Stimulated activated CD8-positive, alpha-beta memory T cell treated with anti-CD3 and anti-CD28 coated beads, Interleukin-15, amount 100 ng/mL, for 24 hours (primary cell): ENCODE measurements around the gene RRAS.

Source experiments
- DNase-seq: peaks from one replicate; pipeline ENCODE4 v3.0.0-alpha.2; 2020; ENCODE audit warnings: low read depth

The RRAS gene

DNA sequence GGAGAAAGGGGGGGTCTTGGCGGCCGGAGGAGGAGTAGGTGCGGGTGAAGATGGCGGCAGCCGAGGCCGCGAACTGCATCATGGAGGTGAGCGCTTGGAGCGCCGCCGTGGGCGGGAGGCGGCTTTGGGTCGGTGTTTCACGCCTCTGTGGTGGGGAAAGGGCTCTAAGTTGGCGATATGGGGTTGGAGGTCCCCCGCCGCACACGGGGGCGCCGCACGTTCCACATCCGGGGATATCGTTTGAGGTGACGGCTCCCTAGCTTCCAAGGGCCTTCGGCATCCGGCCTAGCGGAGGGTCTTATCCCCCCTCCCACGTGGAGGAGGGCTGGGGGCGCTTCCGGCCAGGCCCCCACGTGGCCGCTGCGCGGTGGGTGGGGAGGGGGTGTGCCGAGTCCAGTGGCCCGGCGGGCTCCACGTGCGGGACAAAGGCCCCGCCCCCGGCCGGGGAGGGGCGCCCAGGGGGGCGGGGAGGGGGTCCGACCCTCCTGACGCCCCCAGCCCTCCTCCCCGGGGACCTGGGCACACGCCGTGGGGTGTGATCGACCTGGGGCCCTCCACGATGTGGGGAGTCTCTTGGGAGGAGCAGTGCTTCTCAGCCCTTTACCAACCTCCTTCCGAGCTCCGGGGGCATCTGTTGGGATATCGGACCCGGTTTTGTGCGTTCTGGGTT is 37.4 kb upstream of the RRAS start, which contains the start of gene PRMT1:
PRMT1 (plus strand) TSS at position 41 of the 670 bp plus-strand sequence; CDS start at position 51, 10 bp downstream.
- DNase-seq: peak; percentile 37

DNA sequence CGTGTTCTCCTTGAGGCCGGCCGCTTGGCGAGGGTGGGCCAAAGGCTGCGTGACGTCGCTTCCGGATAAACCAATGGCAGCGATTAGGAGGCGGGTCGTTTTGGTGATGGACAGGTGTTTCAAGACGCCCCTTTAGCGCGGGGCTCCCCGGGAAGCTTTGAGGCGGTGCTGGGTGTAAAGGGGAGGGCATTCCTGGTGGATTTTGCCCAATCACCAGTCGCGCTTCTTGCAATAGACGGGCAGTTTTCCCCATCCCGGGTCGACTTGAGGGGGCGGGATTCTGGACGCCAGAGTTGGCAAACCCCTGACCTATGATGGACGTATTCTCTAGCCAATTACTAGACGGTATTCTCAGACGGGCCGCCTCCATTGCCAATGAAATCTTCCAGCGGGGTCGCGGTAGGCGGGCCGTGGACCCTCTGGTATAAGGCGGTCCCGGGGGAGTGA is 36.9 kb upstream of the RRAS start:
- DNase-seq: peak; percentile 86

DNA sequence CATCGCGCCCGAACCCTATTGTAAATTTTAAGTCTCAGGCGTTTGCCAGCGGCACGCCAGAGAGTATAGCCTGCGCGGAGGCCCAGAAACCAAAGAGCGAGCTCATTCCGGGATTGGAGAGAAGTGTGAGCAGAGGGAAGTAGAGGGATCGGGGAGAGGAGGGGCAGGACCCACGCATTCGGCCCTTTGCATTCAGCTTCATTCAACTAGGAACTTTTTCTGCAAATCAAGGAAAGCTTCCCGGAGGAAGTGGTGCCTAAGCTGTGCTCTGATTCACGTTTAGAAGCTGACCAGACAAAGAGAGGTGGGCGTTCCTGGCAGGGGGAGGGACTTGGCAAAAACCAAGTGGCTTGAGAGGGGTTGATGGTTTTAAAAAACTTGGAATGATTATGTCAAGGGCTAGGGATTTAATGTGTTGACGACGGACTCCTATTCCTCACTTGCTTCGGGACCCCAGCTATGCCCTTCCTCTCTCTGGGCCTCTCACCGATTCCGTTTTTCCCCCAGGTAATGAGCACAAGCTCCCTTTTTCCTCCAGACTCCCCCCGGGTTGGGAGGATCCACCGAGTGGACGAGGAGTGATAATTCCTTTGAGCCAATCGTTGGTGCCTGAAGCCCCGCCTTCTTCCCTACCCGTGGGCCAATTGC is 36.3 kb upstream of the RRAS start:
- DNase-seq: no peak

- DNase-seq: peak; percentile 62
Observed at GRCh38 chr19:49672131-49672919, 32.4 kb upstream of the RRAS start.

- no peak for DNase-seq
Observed at GRCh38 chr19:49669516-49669915, 29.6 kb upstream of the RRAS start.

DNA sequence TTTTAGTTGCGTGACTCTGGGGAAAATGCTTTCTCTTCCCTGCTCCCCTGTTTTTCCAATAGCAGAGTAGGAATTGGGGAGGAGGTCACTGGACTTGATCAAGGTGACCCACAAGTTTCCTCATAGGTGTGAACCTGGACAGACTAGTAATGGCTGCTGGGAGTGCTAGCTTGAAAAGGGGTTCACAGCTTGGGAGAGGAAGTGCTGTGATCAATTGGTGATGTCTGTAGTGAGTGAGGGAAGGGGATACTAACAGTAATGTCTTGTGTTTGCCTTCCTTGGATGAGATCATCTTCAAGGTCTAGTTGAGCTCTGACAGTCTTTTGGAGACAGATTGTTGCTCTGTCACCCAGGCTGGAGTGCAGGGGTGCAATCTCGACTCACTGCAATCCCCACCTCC is 27.5 kb upstream of the RRAS start:
- DNase-seq: no peak

- no peak for DNase-seq
Observed at GRCh38 chr19:49666120-49666444, 26.1 kb upstream of the RRAS start.

GRCh38 chr19:49665351-49666119 is 25.6 kb upstream of the RRAS start, which contains the start of the genes BCL2L12 and IRF3:
TSS of gene BCL2L12 (plus strand) at chr19:49665933. CDS start at chr19:49666693, 760 bp downstream.
TSS of gene IRF3 (minus strand) at chr19:49665857. CDS start at chr19:49664838, 1,019 bp downstream.
- DNase-seq: peak; percentile 96

DNA sequence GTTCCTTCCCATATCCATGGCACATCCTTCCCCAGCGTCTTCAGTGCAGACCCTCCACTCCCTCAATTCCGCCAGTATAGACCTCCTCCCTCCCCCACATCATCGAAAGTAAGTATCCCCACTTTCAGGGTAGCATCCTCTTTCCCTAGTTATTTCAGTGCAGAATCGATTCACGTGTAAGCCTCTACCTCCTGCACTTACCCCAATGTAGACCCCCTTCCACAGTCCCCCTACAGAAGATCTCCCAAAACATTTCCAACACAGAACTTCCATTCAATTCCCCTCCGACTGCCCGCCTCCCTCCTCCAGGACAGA is 25.1 kb upstream of the RRAS start:
- DNase-seq: no peak

- DNase-seq: peak; percentile 90
Observed at GRCh38 chr19:49664171-49665035, 24.5 kb upstream of the RRAS start.

DNA sequence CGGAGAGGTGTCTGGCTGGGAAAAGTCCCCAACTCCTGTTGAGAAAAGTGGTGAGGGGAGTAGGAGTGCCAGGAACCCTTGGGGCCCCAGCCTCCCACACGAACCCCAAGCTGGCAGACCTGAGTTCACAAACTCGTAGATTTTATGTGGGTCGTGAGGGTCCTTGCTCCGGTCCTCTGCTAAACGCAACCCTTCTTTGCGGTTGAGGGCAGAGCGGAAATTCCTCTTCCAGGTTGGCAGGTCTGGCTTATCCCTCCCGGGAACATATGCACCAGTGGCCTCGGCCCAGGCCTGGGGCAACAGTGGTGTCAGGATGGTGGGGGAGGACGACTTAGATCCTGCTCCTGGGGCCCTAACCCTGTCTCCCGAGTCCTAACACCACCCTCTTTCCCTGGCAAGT is 23.3 kb upstream of the RRAS start:
- DNase-seq: no peak

- DNase-seq: no peak
Observed at GRCh38 chr19:49662011-49662410, 22.1 kb upstream of the RRAS start.

- no peak for DNase-seq
Observed at GRCh38 chr19:49660338-49660961, 20.5 kb upstream of the RRAS start.

GRCh38 chr19:49658566-49659442 is 18.9 kb upstream of the RRAS start:
- no peak for DNase-seq

- no peak for DNase-seq
Observed at GRCh38 chr19:49658139-49658517, 18.2 kb upstream of the RRAS start.

GRCh38 chr19:49657493-49658138 is 17.7 kb upstream of the RRAS start:
- DNase-seq: no peak

GRCh38 chr19:49656456-49657109 is 16.6 kb upstream of the RRAS start:
- no peak for DNase-seq

DNA sequence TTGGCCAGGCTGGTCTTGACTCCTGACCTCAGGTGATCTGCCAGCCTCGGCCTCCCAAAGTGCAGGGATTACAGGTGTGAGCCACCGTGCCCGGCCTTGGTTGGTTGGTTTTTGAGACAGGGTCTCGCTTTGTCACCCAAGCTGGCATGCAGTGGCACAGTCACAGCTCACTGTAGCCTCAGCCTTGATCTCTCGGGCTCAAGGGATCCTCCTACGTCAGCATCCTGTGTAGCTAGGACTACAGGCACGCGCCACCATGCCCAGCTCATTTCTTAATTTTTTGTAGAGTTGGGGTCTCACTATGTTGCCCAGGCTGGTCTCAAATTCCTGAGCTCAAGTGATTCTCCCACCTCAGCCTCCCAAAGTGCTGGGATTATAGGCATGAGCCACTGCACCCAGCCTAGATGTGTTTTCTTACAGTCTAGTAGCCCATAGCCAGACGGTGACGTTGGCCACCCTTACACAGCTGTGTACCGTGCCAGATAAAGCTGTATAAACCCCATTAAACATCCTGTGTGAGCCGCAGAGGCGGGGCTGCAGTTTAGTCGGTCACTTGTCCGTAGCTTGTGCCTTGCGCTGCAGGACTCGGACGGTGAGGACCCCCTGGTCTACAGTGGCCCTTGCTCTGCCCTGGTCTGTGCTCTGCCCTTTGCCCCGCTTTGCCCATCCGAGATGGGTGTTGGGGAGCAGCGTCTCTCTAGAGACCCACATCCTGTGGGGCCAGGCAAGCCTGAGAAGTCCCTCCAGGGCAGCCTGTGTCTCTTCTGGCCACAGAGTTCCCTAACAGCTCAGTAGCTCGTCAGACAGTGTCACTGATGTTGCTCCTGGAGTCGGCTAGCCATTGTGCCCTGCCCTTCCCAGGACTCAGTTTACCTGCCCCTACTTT is 15.9 kb upstream of the RRAS start:
- DNase-seq: no peak
